SH-SY5Y (cell line): Measurements from ENCODE around the gene LSM12.

Experiments used
- GATA2 ChIP-seq: IDR thresholded peaks from 2 replicates; pipeline ENCODE4 v1.6.1; 2011; ENCODE audit warnings: mild to moderate bottlenecking, low read depth, low read length
- GATA3 ChIP-seq: IDR thresholded peaks from 2 replicates; pipeline ENCODE4 v1.6.1; 2011; ENCODE audit warnings: low read depth, mild to moderate bottlenecking, low read length, moderate library complexity

GRCh38 chr17:44093231-44093900 lies 26.9 kb upstream of the LSM12 start:
- TF ChIP-seq GATA2: no peak
- no peak for TF ChIP-seq GATA3
